ENCODE measurements around the gene GET4.
"Not testable (repeated sequence)": the region's sequence is repeated elsewhere in the genome, so short reads cannot be mapped to it uniquely, and the experiment has no call there.

GET4 gene

GRCh38 chr7:931871-932650 lies 55.7 kb downstream of the GET4 start:
- DNase-seq: no peak

- DNase-seq: no peak
These were observed 56.3 kb downstream of the GET4 start for GRCh38 chr7:932651-932975.

GRCh38 chr7:934469-935163 lies 58.3 kb downstream of the GET4 start:
- DNase-seq: no peak

GRCh38 chr7:935164-935873 lies 59.0 kb downstream of the GET4 start:
- DNase-seq: no peak

- DNase-seq: no peak
These were observed 59.6 kb downstream of the GET4 start for GRCh38 chr7:935874-936385.

GRCh38 chr7:936386-937054 lies 60.2 kb downstream of the GET4 start:
- DNase-seq: no peak

- no peak for DNase-seq
These were observed 61.6 kb downstream of the GET4 start for GRCh38 chr7:937856-938484.

GRCh38 chr7:938546-939185 lies 62.3 kb downstream of the GET4 start:
- DNase-seq: no peak

GRCh38 chr7:939843-940242 lies 63.5 kb downstream of the GET4 start:
- DNase-seq: no peak

- DNase-seq: no peak
These were observed 64.5 kb downstream of the GET4 start for GRCh38 chr7:940599-941408.

GRCh38 chr7:943793-944192 lies 67.4 kb downstream of the GET4 start:
- not testable (repeated sequence) for DNase-seq

- no peak for DNase-seq
These were observed 68.4 kb downstream of the GET4 start for GRCh38 chr7:944744-945143.

- no peak for DNase-seq
These were observed 68.8 kb downstream of the GET4 start for GRCh38 chr7:945147-945555.

GRCh38 chr7:945556-946255 lies 69.4 kb downstream of the GET4 start:
- no peak for DNase-seq
